GM23338 (cell line): ENCODE data around the gene HVCN1. TPM values are rescaled to one million over a fixed set of nuclear protein-coding genes. Genes with fewer than 3 reads are reported as not detected.

Experiments used
- ATAC-seq: fragments of 200-7000 bp; cut with Tn5 transposase; 3 replicates; pipeline ENCODE4 v1.9.1; 2020
- DNase-seq: peaks from one replicate; pipeline ENCODE4 v3.0.0-alpha.2; 2015; ENCODE audit warnings: low spot score
- H2AFZ ChIP-seq: fragments of 200-600 bp; sonication (generic); 2 replicates; pipeline ENCODE4 v1.8.0; 2016; ENCODE audit warnings: antibody characterized with exemption, mild to moderate bottlenecking, moderate library complexity
- H3F3A ChIP-seq: fragments of 200-600 bp; sonication (generic); replicated peaks from 2 replicates; pipeline ENCODE4 v1.8.0; 2017; ENCODE audit warnings: antibody characterized with exemption, mixed run types, low read depth
- H3K27ac ChIP-seq: fragments of 200-600 bp; sonication (generic); 2 replicates; pipeline ENCODE4 v1.6.1; 2016; ENCODE audit warnings: low read depth
- H3K27me3 ChIP-seq: fragments of 200-600 bp; sonication (generic); 2 replicates; pipeline ENCODE4 v1.8.0; 2016; ENCODE audit warnings: mild to moderate bottlenecking, mixed run types, moderate library complexity; ENCODE audit not compliant: insufficient read depth
- H3K36me3 ChIP-seq: fragments of 200-600 bp; sonication (generic); 2 replicates; pipeline ENCODE4 v1.8.0; 2016; ENCODE audit warnings: mild to moderate bottlenecking; ENCODE audit not compliant: insufficient read depth
- H3K4me1 ChIP-seq: fragments of 200-600 bp; sonication (generic); 2 replicates; pipeline ENCODE4 v1.8.0; 2016; ENCODE audit warnings: mild to moderate bottlenecking, moderate library complexity; ENCODE audit not compliant: insufficient read depth
- H3K4me2 ChIP-seq: fragments of 200-600 bp; sonication (generic); 2 replicates; pipeline ENCODE4 v1.7.1; 2017; ENCODE audit warnings: mixed run types
- H3K4me3 ChIP-seq: fragments of 200-600 bp; sonication (generic); 2 replicates; pipeline ENCODE4 v1.6.1; 2016; ENCODE audit warnings: mixed run types
- H3K79me2 ChIP-seq: fragments of 200-600 bp; sonication (generic); replicated peaks from 2 replicates; pipeline ENCODE4 v1.8.0; 2017; ENCODE audit warnings: mild to moderate bottlenecking; ENCODE audit not compliant: insufficient read depth
- H3K9me2 ChIP-seq: fragments of 200-600 bp; sonication (generic); 2 replicates; pipeline ENCODE4 v1.8.0; 2017; ENCODE audit not compliant: insufficient read depth
- H4K20me1 ChIP-seq: fragments of 200-600 bp; sonication (generic); replicated peaks from 2 replicates; pipeline ENCODE4 v1.8.0; 2017; ENCODE audit warnings: mild to moderate bottlenecking; ENCODE audit not compliant: insufficient read depth
- H3K27ac Mint-ChIP-seq: 2 replicates; pipeline ENCODE4 v1.8.0; 2020; ENCODE audit warnings: inconsistent platforms, mild to moderate bottlenecking, moderate library complexity, mixed read lengths
- H3K27me3 Mint-ChIP-seq: 3 replicates; pipeline ENCODE4 v1.8.0; 2022; ENCODE audit warnings: low read depth, mild to moderate bottlenecking, moderate library complexity, mixed read lengths, inconsistent platforms; ENCODE audit not compliant: insufficient read depth, poor library complexity
- H3K36me3 Mint-ChIP-seq: 3 replicates; pipeline ENCODE4 v1.8.0; 2021; ENCODE audit warnings: low read depth, mild to moderate bottlenecking, inconsistent platforms, moderate library complexity, mixed read lengths
- H3K4me1 Mint-ChIP-seq: 3 replicates; pipeline ENCODE4 v1.8.0; 2020; ENCODE audit warnings: mild to moderate bottlenecking, inconsistent platforms, mixed read lengths
- H3K4me3 Mint-ChIP-seq: 3 replicates; pipeline ENCODE4 v1.8.0; 2021; ENCODE audit warnings: moderate library complexity, mild to moderate bottlenecking, inconsistent platforms, mixed read lengths
- H3K9me3 Mint-ChIP-seq: 3 replicates; pipeline ENCODE4 v1.8.0; 2020; ENCODE audit warnings: moderate library complexity, mild to moderate bottlenecking, inconsistent platforms, mixed read lengths
- CREB1 ChIP-seq: fragments of 250-450 bp; sonication (Bioruptor Pico); IDR thresholded peaks from 2 replicates; pipeline ENCODE4 v1.5.0; 2020; ENCODE audit warnings: low read depth, mild to moderate bottlenecking, moderate library complexity
- EZH2 ChIP-seq: fragments of 200-600 bp; sonication (generic); IDR thresholded peaks from one replicate; pipeline ENCODE4 v1.8.0; 2017; ENCODE audit warnings: antibody characterized with exemption, mild to moderate bottlenecking, low read depth; ENCODE audit not compliant: unreplicated experiment
- EZH2phosphoT487 ChIP-seq: fragments of 200-600 bp; sonication (generic); IDR thresholded peaks from one replicate; pipeline ENCODE4 v1.8.1; 2018; ENCODE audit warnings: antibody characterized with exemption; ENCODE audit not compliant: unreplicated experiment
- JUNB ChIP-seq: IDR thresholded peaks from one replicate; pipeline ENCODE4 v1.6.1; 2016; ENCODE audit warnings: antibody characterized with exemption; ENCODE audit not compliant: unreplicated experiment
- NANOG ChIP-seq: IDR thresholded peaks from 2 replicates; pipeline ENCODE4 v1.6.1; 2016; ENCODE audit warnings: antibody characterized with exemption, borderline replicate concordance
- POLR2AphosphoS5 ChIP-seq: IDR thresholded peaks from 2 replicates; pipeline ENCODE4 v1.6.1; 2016; ENCODE audit warnings: antibody characterized with exemption, low read depth
- STAT1 ChIP-seq: IDR thresholded peaks from one replicate; pipeline ENCODE4 v1.6.1; 2016; ENCODE audit warnings: antibody characterized with exemption; ENCODE audit not compliant: unreplicated experiment
- ZNF114 ChIP-seq: fragments of 250-450 bp; sonication (Bioruptor Pico); IDR thresholded peaks from 2 replicates; pipeline ENCODE4 v1.5.0; 2020; ENCODE audit warnings: mild to moderate bottlenecking, moderate library complexity
- ZNF331 ChIP-seq: fragments of 250-450 bp; sonication (Bioruptor Pico); IDR thresholded peaks from 2 replicates; pipeline ENCODE4 v1.5.0; 2020; ENCODE audit warnings: low read depth, mild to moderate bottlenecking, moderate library complexity
- polyA plus RNA-seq: library from polyadenylated mRNA; unstranded; fragments of >200 nt; fragmentation: Nextera tagmentation; extraction: Ambion mirVana; gene quantifications from 2 replicates; pipeline ENCODE4 v1.2.1, GENCODE V29; 2016
- total RNA-seq: library from RNA; depleted of rRNA; stranded (reverse); fragments of >200 nt; shearing (Covaris generic); gene quantifications from 2 replicates; pipeline ENCODE4 v1.2.3, GENCODE V29; 2014
- TF ChIP-seq, protein P1 (sequence below): fragments of 250-450 bp; sonication (Bioruptor Pico); IDR thresholded peaks from 2 replicates; pipeline ENCODE4 v1.5.0; 2020; ENCODE audit warnings: mild to moderate bottlenecking, moderate library complexity
- TF ChIP-seq, protein P2 (sequence below): IDR thresholded peaks from 2 replicates; pipeline ENCODE4 v1.6.1; 2016; ENCODE audit warnings: antibody characterized with exemption
- TF ChIP-seq, protein P3 (sequence below): IDR thresholded peaks from one replicate; pipeline ENCODE4 v1.6.1; 2018; ENCODE audit warnings: antibody characterized with exemption; ENCODE audit not compliant: unreplicated experiment
- TF ChIP-seq, protein P4 (sequence below), 2 experiments: fragments of 200-600 bp in 1 of 2; sonication (generic) in 1 of 2; conservative IDR thresholded peaks; 2 replicates each; pipeline versions ENCODE4 v1.5.1 to v1.6.1; 2016 to 2017; ENCODE audit warnings: antibody characterized with exemption in 2 of 2, low read depth in 2 of 2, mild to moderate bottlenecking in 2 of 2, moderate library complexity in 1 of 2

HVCN1 gene
- total and polyA plus RNA-seq, 2 experiments from 2014 or later = 10.4 to 10.7 TPM

DNA sequence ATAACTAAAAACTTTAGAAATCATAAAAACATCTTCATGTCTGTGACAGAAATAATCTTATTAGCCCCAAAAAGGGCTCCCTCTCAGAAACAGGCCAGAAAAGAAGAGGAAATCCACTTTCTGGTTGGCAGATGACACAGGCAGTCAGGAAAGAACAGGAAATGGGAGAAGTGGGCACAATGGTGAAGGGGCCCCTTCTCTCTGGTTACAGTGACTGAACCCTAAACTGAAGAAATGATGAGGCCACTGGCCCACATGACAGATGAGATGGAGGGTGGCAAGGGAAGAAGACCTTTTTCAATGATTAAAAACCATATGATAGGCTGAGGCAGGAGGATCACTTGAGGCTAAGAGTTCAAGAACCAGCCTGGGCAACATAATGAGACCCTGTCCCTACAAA is 53.9 kb downstream of the HVCN1 start:
- Histone ChIP-seq H3K4me1 (no peaks in the 10 kb centered on the region), H3F3A (no peaks in the 10 kb centered on the region)

More for the DNA sequence above, 53.9 kb downstream of the HVCN1 start:
- Mint-ChIP-seq H3K27me3 (peaks cover 4% of the 10 kb centered on the region), H3K27ac (no peak overlapping the region), H3K9me3 (no peaks in the 10 kb centered on the region), H3K4me3 (no peak overlapping the region), H3K4me1 (no peaks in the 10 kb centered on the region), H3K36me3 (no peaks in the 10 kb centered on the region)
- no peak overlapping the region for H3K4me2 ChIP-seq
- H4K20me1 ChIP-seq = no peaks in the 10 kb centered on the region
- H3K27me3 ChIP-seq = no peaks in the 10 kb centered on the region
- TF ChIP-seq, protein P1, sequence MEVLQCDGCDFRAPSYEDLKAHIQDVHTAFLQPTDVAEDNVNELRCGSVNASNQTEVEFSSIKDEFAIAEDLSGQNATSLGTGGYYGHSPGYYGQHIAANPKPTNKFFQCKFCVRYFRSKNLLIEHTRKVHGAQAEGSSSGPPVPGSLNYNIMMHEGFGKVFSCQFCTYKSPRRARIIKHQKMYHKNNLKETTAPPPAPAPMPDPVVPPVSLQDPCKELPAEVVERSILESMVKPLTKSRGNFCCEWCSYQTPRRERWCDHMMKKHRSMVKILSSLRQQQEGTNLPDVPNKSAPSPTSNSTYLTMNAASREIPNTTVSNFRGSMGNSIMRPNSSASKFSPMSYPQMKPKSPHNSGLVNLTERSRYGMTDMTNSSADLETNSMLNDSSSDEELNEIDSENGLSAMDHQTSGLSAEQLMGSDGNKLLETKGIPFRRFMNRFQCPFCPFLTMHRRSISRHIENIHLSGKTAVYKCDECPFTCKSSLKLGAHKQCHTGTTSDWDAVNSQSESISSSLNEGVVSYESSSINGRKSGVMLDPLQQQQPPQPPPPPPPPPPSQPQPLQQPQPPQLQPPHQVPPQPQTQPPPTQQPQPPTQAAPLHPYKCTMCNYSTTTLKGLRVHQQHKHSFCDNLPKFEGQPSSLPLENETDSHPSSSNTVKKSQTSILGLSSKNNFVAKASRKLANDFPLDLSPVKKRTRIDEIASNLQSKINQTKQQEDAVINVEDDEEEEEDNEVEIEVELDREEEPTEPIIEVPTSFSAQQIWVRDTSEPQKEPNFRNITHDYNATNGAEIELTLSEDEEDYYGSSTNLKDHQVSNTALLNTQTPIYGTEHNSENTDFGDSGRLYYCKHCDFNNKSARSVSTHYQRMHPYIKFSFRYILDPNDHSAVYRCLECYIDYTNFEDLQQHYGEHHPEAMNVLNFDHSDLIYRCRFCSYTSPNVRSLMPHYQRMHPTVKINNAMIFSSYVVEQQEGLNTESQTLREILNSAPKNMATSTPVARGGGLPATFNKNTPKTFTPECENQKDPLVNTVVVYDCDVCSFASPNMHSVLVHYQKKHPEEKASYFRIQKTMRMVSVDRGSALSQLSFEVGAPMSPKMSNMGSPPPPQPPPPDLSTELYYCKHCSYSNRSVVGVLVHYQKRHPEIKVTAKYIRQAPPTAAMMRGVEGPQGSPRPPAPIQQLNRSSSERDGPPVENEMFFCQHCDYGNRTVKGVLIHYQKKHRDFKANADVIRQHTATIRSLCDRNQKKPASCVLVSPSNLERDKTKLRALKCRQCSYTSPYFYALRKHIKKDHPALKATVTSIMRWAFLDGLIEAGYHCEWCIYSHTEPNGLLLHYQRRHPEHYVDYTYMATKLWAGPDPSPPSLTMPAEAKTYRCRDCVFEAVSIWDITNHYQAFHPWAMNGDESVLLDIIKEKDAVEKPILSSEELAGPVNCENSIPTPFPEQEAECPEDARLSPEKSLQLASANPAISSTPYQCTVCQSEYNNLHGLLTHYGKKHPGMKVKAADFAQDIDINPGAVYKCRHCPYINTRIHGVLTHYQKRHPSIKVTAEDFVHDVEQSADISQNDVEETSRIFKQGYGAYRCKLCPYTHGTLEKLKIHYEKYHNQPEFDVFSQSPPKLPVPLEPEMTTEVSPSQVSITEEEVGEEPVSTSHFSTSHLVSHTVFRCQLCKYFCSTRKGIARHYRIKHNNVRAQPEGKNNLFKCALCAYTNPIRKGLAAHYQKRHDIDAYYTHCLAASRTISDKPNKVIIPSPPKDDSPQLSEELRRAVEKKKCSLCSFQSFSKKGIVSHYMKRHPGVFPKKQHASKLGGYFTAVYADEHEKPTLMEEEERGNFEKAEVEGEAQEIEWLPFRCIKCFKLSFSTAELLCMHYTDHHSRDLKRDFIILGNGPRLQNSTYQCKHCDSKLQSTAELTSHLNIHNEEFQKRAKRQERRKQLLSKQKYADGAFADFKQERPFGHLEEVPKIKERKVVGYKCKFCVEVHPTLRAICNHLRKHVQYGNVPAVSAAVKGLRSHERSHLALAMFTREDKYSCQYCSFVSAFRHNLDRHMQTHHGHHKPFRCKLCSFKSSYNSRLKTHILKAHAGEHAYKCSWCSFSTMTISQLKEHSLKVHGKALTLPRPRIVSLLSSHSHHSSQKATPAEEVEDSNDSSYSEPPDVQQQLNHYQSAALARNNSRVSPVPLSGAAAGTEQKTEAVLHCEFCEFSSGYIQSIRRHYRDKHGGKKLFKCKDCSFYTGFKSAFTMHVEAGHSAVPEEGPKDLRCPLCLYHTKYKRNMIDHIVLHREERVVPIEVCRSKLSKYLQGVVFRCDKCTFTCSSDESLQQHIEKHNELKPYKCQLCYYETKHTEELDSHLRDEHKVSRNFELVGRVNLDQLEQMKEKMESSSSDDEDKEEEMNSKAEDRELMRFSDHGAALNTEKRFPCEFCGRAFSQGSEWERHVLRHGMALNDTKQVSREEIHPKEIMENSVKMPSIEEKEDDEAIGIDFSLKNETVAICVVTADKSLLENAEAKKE (CRISPR knock-in tag) = no peak
- no peak for TF ChIP-seq STAT1
- no peak for TF ChIP-seq JUNB
- TF ChIP-seq, protein P2, sequence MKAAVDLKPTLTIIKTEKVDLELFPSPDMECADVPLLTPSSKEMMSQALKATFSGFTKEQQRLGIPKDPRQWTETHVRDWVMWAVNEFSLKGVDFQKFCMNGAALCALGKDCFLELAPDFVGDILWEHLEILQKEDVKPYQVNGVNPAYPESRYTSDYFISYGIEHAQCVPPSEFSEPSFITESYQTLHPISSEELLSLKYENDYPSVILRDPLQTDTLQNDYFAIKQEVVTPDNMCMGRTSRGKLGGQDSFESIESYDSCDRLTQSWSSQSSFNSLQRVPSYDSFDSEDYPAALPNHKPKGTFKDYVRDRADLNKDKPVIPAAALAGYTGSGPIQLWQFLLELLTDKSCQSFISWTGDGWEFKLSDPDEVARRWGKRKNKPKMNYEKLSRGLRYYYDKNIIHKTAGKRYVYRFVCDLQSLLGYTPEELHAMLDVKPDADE = no peak
- no peak for TF ChIP-seq EZH2
- no peak for TF ChIP-seq ZNF331
- TF ChIP-seq, protein P3, sequence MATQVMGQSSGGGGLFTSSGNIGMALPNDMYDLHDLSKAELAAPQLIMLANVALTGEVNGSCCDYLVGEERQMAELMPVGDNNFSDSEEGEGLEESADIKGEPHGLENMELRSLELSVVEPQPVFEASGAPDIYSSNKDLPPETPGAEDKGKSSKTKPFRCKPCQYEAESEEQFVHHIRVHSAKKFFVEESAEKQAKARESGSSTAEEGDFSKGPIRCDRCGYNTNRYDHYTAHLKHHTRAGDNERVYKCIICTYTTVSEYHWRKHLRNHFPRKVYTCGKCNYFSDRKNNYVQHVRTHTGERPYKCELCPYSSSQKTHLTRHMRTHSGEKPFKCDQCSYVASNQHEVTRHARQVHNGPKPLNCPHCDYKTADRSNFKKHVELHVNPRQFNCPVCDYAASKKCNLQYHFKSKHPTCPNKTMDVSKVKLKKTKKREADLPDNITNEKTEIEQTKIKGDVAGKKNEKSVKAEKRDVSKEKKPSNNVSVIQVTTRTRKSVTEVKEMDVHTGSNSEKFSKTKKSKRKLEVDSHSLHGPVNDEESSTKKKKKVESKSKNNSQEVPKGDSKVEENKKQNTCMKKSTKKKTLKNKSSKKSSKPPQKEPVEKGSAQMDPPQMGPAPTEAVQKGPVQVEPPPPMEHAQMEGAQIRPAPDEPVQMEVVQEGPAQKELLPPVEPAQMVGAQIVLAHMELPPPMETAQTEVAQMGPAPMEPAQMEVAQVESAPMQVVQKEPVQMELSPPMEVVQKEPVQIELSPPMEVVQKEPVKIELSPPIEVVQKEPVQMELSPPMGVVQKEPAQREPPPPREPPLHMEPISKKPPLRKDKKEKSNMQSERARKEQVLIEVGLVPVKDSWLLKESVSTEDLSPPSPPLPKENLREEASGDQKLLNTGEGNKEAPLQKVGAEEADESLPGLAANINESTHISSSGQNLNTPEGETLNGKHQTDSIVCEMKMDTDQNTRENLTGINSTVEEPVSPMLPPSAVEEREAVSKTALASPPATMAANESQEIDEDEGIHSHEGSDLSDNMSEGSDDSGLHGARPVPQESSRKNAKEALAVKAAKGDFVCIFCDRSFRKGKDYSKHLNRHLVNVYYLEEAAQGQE = no peak
- TF ChIP-seq NANOG = no peak
- no peak for TF ChIP-seq ZNF114 (CRISPR knock-in tag)
- TF ChIP-seq, protein P4, sequence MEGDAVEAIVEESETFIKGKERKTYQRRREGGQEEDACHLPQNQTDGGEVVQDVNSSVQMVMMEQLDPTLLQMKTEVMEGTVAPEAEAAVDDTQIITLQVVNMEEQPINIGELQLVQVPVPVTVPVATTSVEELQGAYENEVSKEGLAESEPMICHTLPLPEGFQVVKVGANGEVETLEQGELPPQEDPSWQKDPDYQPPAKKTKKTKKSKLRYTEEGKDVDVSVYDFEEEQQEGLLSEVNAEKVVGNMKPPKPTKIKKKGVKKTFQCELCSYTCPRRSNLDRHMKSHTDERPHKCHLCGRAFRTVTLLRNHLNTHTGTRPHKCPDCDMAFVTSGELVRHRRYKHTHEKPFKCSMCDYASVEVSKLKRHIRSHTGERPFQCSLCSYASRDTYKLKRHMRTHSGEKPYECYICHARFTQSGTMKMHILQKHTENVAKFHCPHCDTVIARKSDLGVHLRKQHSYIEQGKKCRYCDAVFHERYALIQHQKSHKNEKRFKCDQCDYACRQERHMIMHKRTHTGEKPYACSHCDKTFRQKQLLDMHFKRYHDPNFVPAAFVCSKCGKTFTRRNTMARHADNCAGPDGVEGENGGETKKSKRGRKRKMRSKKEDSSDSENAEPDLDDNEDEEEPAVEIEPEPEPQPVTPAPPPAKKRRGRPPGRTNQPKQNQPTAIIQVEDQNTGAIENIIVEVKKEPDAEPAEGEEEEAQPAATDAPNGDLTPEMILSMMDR (conservative IDR thresholded peaks at IDR 0.05; ENCODE audit: low read depth in 2 of 2) = no peak
- no peak for TF ChIP-seq EZH2phosphoT487
- TF ChIP-seq POLR2AphosphoS5 = no peak
- no peak for TF ChIP-seq CREB1 (CRISPR knock-in tag)
- no peak overlapping the region for H3K4me3 ChIP-seq
- no peak overlapping the region for H2AFZ ChIP-seq
- no peaks in the 10 kb centered on the region for H3K79me2 ChIP-seq
- H3K27ac ChIP-seq = no peak overlapping the region
- no peak for DNase-seq
- H3K36me3 ChIP-seq = no peaks in the 10 kb centered on the region
- no peak for ATAC-seq
- H3K9me2 ChIP-seq = no peaks in the 10 kb centered on the region
